ENCODE results near the gene CMKLR1. TPM values are rescaled to one million over a fixed set of nuclear protein-coding genes. Genes with fewer than 3 reads are reported as not detected.

Gene CMKLR1
- polyA plus RNA-seq, 1 of the 3 experiments (the other 2 are of a cell fraction): 0.15 TPM

DNA sequence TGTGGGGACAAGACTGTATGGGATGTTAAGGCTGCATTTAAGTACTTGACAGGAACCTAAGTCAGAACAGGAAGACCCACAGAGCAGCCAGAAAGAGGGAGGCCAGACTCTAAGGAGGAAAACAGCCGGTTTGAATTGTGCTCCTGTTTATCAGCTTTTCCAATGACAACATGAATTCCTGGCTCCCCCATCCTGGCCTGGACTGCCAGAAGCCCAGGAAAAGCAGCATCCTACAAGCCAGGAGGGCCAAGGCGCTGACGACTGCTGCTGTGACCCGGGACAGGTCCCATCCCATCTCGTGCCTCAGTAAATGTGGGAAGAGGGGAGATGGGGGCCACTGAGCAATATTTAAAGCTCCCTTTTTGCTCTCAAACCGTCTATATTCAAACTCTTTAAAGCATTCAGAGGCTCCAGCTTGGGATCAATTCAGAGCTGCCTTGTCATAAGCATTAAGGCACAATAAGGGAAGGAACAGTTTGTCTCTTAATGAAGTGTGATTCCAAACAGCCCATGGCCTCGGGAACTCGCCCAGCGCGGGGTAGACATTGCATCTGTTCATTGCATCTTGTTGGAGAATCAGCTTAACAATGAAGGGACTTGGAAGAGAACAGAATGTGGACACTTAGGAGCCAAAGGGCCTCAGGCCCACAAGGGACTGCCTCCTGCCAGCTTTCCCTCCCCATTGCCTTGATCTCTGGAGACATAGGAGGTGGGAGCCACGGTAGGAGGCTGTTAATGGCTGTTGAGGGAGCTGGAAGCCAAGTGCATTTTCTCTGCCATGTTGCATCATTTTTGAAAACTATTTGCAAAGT lies 49.6 kb downstream of the CMKLR1 start:
- no peaks in the 10 kb centered on the region for H3K9me2 ChIP-seq
- no peak for DNase-seq
- no peak overlapping the region for H3K4me3 ChIP-seq (ENCODE audit: low read depth in 2 of 2, low read length in 1 of 2)
- TF ChIP-seq POLR2AphosphoS5 (IDR thresholded peaks at IDR 0.05; ENCODE audit: low read depth, low read length) (no peak), JUND (IDR thresholded peaks at IDR 0.05) (no peak), TEAD4 (IDR thresholded peaks at IDR 0.05; ENCODE audit: borderline replicate concordance, insufficient read depth) (no peak), EP300 (IDR thresholded peaks at IDR 0.05; ENCODE audit: borderline replicate concordance in 1 of 2, low read depth in 1 of 2, low read length in 1 of 2) (no peak), GABPA (IDR thresholded peaks at IDR 0.05; ENCODE audit: low read depth) (no peak), SIN3A (IDR thresholded peaks at IDR 0.05; ENCODE audit: borderline replicate concordance, low read depth, low read length) (no peak), TAF1 (IDR thresholded peaks at IDR 0.05; ENCODE audit: borderline replicate concordance, low read depth, low read length) (no peak), FOSL2 (IDR thresholded peaks at IDR 0.05; ENCODE audit: borderline replicate concordance, low read depth) (no peak), RCOR1 (IDR thresholded peaks at IDR 0.05; ENCODE audit: low read length) (no peak), ELF1 (IDR thresholded peaks at IDR 0.05) (no peak), MEF2A (IDR thresholded peaks at IDR 0.05; ENCODE audit: borderline replicate concordance, low read depth) (no peak), TCF12 (IDR thresholded peaks at IDR 0.05) (no peak)
- TF ChIP-seq, protein P1, sequence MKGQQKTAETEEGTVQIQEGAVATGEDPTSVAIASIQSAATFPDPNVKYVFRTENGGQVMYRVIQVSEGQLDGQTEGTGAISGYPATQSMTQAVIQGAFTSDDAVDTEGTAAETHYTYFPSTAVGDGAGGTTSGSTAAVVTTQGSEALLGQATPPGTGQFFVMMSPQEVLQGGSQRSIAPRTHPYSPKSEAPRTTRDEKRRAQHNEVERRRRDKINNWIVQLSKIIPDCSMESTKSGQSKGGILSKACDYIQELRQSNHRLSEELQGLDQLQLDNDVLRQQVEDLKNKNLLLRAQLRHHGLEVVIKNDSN (IDR thresholded peaks at IDR 0.05; ENCODE audit: borderline replicate concordance, low read depth): no peak
- TF ChIP-seq, protein P2, sequence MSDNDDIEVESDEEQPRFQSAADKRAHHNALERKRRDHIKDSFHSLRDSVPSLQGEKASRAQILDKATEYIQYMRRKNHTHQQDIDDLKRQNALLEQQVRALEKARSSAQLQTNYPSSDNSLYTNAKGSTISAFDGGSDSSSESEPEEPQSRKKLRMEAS (IDR thresholded peaks at IDR 0.05; ENCODE audit: low read depth): no peak
- TF ChIP-seq, protein P3, sequence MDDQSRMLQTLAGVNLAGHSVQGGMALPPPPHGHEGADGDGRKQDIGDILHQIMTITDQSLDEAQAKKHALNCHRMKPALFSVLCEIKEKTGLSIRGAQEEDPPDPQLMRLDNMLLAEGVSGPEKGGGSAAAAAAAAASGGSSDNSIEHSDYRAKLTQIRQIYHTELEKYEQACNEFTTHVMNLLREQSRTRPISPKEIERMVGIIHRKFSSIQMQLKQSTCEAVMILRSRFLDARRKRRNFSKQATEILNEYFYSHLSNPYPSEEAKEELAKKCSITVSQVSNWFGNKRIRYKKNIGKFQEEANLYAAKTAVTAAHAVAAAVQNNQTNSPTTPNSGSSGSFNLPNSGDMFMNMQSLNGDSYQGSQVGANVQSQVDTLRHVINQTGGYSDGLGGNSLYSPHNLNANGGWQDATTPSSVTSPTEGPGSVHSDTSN (IDR thresholded peaks at IDR 0.05): no peak
- TF ChIP-seq, protein P4, sequence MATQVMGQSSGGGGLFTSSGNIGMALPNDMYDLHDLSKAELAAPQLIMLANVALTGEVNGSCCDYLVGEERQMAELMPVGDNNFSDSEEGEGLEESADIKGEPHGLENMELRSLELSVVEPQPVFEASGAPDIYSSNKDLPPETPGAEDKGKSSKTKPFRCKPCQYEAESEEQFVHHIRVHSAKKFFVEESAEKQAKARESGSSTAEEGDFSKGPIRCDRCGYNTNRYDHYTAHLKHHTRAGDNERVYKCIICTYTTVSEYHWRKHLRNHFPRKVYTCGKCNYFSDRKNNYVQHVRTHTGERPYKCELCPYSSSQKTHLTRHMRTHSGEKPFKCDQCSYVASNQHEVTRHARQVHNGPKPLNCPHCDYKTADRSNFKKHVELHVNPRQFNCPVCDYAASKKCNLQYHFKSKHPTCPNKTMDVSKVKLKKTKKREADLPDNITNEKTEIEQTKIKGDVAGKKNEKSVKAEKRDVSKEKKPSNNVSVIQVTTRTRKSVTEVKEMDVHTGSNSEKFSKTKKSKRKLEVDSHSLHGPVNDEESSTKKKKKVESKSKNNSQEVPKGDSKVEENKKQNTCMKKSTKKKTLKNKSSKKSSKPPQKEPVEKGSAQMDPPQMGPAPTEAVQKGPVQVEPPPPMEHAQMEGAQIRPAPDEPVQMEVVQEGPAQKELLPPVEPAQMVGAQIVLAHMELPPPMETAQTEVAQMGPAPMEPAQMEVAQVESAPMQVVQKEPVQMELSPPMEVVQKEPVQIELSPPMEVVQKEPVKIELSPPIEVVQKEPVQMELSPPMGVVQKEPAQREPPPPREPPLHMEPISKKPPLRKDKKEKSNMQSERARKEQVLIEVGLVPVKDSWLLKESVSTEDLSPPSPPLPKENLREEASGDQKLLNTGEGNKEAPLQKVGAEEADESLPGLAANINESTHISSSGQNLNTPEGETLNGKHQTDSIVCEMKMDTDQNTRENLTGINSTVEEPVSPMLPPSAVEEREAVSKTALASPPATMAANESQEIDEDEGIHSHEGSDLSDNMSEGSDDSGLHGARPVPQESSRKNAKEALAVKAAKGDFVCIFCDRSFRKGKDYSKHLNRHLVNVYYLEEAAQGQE (IDR thresholded peaks at IDR 0.05; ENCODE audit: low read depth, low read length): no peak
- WGBS (ENCODE audit: low lambda C conversion rate): 15% methylated on average over 11 of the region's 11 CpGs
- H3K9me3 ChIP-seq: no peaks in the 10 kb centered on the region
- H3K27me3 ChIP-seq (ENCODE audit: insufficient read depth): no peaks in the 10 kb centered on the region
- ChIA-PET CTCF (interaction anchor here (0.6 to 1.7 kb wide), 6 partner anchors 8 to 223 kb away, joined by 3 to 5 read pairs (median 4); no protein-coding TSS in a partner anchor), POLR2A (no interaction called here)
- no peaks in the 10 kb centered on the region for H3K36me3 ChIP-seq (replicated peaks in 1 of 2; ENCODE audit: control insufficient read depth in 1 of 2, insufficient read depth in 2 of 2, low read length in 1 of 2)
- no peaks in the 10 kb centered on the region for H3K79me2 ChIP-seq (ENCODE audit: insufficient read depth)
- no peak overlapping the region for H2AFZ ChIP-seq (ENCODE audit: low read depth)
- no peaks in the 10 kb centered on the region for H4K20me1 ChIP-seq (ENCODE audit: insufficient read depth)
- H3K4me1 ChIP-seq (ENCODE audit: control insufficient read depth in 1 of 2, insufficient read depth in 2 of 2, low read depth in 1 of 2, low read length in 1 of 2): peaks cover 0 to 9% of the 10 kb centered on the region in 2 experiments; a peak in 1 of 4 replicates
- H3K4me2 ChIP-seq: no peak overlapping the region
- no peak overlapping the region for H3K9ac ChIP-seq
- H3F3A ChIP-seq (replicated peaks; ENCODE audit: insufficient read depth): no peaks in the 10 kb centered on the region
- H3K27ac ChIP-seq (ENCODE audit: low read depth in 2 of 2, low read length in 1 of 2): peak overlapping the region in 1 of 2 experiments; percentile 19; a peak in 1 of 4 replicates

Data from SK-N-SH (cell line).